ENCODE measurements around the gene RIPK3.

- TF ChIP-seq GATA2 (IDR thresholded peaks at IDR 0.05; ENCODE audit: low read depth, low read length) (no peak), GATA3 (IDR thresholded peaks at IDR 0.05; ENCODE audit: low read depth, low read length) (no peak)
Observed at GRCh38 chr14:24367514-24368211, 27.9 kb upstream of the RIPK3 start, which contains the start of gene NFATC4.

All from SH-SY5Y (cell line).